Cortex of kidney (tissue), 1 donor: ENCODE data around the gene NAT10.

Source experiments
- DNase-seq: peaks from one replicate; lab custom pipeline; 2025; lab: John Stamatoyannopoulos, UW

Gene NAT10

GRCh38 chr11:34150494-34151151 lies 45.2 kb downstream of the NAT10 start:
- no peak for DNase-seq

GRCh38 chr11:34151166-34151565 lies 45.7 kb downstream of the NAT10 start:
- no peak for DNase-seq

- DNase-seq = no peak
These were observed 46.8 kb downstream of the NAT10 start for GRCh38 chr11:34151916-34152845.

GRCh38 chr11:34154059-34154875 lies 48.8 kb downstream of the NAT10 start:
- no peak for DNase-seq

- no peak for DNase-seq
These were observed 49.8 kb downstream of the NAT10 start for GRCh38 chr11:34155057-34155756.

DNA sequence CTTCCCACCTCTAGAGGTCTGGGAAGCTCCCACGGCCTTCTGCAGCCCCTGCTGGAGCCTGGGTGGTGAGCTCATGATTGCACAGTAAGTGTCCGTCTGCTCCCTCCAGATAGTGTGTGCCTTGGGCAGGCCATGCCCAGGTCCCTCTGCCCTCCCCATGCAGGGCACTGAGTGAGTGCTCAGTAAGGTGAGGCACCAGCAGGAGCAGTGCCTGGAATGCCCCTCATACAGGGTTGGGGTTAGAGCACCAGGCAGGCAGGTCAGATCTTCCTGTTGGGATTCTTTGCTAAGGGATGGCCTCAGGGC lies 50.3 kb downstream of the NAT10 start:
- DNase-seq = no peak

GRCh38 chr11:34157163-34157562 lies 51.7 kb downstream of the NAT10 start:
- DNase-seq = no peak

- no peak for DNase-seq
These were observed 53.2 kb downstream of the NAT10 start for GRCh38 chr11:34158661-34159060.

GRCh38 chr11:34160049-34160721 lies 54.8 kb downstream of the NAT10 start:
- DNase-seq = no peak

DNA sequence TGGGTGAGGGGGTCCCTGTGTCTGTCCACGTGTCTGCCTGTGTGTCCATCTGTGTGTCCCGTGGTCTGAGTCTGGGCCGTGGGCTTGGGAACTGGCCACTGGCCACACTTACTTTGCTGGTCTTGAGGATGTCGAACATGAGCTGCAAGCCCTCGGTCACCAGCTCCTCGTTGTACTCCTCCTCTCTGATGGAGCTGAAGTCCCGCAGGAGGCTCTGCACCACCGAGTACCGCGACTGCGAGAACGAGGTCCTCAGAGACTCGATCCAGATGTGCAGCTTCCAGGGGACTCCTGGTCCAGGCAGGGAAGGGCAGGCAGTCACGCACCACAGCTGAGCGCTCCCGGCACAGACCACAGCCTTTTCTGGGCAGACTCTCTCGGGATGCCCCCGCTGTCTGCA lies 55.4 kb downstream of the NAT10 start:
- no peak for DNase-seq

DNA sequence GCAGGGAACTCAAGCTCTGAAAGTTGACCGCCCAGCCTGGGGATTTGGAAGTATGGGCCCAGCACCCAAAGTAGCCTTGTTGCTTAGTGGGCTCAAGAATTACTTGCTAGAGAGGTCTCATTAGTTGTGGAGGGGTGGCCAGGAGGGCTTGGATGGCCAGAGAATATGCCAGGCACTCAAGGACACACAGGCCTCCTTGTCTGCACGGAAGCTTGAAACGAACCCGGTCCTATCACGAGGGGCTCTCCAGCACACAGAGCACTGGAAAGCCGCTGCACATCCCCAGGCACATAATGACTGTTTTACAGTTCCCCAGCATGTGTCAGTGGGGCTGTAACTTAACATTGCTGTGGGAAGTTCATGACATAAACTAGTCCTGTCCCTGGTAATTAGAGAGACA lies 55.9 kb downstream of the NAT10 start:
- no peak for DNase-seq

DNA sequence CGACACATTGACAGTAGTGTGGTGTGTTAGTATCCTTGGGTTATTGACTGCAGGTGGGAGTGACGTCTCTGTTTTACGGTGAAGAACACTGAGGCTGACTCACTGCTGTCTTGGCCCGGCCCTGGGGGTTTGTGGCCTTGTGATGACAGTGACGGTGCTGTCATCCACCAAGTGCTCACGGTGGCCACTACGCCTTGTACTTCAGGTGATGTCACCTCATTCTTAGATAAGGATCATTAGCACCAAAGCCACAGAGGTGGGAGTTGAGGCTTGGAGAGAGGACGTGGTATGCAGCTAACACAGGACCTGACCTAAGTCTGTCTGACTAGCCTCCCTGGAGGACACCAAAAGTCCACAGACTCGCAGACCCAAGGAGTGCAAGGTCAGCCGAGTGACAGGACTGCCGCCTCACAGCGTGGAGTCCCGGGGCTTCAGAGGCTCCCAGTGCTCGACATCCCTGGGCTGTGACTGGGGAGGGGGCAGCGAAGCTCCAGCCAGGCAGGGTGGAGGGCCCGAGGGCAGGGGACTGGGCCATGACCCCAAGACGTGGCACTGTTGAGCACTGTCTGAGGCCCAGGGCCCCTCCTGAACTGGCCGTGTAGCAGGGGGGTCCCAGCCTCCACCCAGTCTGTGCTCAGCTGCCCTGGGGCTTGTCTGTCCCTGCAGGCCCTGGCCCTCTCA lies 56.5 kb downstream of the NAT10 start:
- no peak for DNase-seq

DNA sequence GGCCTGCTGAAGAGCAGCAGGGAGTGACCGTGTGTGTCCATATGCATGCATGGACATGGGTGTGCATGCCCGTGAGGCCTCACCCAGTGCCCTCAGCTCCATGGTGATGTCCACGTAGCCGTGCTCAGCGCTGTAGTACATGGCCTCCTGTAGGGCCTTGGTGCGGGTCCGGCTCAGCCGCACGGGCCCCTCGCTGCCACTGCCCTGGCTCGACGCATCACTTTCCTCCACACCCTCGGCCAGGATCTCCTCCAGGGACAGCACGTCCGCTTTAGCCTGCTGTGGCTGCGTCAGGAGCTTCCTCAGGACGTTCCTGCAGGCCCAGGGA lies 57.0 kb downstream of the NAT10 start:
- DNase-seq = no peak

- DNase-seq = no peak
These were observed 57.4 kb downstream of the NAT10 start for GRCh38 chr11:34162856-34163255.

DNA sequence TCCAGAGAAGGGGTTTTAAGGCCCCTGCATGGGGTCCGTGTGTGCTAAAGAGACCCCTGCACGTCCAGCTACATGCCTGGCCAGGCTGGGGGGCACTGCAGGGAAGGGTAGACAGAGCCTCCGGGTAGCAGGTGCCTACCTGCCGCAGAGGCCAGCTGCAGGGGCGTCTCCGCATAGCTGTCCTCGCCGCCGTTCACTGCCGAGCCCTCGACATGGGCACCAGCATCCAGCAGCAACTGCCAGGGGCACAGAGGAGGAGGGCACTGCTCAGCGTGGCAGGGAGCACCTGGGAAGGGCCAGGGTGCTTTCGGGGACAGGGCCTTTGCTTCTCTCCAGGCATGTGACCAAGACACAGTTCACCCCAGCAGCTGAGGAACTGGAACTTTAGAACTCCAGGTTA lies 59.7 kb downstream of the NAT10 start:
- DNase-seq = no peak

GRCh38 chr11:34165786-34166555 lies 60.5 kb downstream of the NAT10 start:
- DNase-seq = no peak

GRCh38 chr11:34166806-34167740 lies 61.6 kb downstream of the NAT10 start:
- no peak for DNase-seq

DNA sequence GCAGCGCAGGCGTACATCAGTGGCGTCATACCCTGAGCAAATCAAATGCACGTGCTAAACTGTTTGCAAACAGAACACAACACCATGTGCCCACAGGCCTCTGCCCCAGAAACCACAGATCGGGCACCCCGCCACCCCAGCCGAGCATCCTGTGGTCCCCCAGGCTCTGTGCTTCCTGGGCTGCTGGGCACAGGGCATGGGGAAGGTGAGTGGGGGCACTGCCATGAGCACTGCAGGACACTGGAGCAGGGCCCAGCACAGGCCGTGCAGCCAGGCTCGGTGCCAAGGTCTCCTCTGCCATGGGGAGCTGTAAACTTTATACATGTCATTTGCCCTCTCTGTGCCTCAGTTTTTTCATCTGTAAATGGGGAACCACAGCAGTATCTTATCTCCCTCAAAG lies 62.5 kb downstream of the NAT10 start:
- no peak for DNase-seq
